ENCODE data around the gene GRM7. TPM values are rescaled to one million over a fixed set of nuclear protein-coding genes. Genes with fewer than 3 reads are reported as not detected.

Gene GRM7
- total and polyA plus RNA-seq, 4 donors = 0.08 to 0.33 TPM; not detected in 2

DNA sequence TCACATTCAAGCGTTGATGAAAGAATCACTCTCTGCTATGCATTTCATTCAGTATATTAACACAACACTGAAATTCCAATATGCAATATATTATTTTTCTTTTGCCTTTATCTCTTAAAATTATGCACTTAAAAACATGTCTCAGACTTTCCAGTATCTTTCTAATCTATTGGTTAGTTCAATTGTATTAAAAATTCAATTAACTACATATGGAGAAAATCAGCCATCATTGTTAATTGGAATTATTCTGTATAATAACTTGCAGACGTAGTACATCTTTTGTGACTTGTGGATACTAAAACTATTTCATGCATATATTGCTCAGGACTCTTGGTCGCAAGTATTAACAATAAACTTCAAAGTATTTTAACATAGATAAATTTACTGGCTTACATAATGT lies 715.6 kb downstream of the GRM7 start (continued):
- TF ChIP-seq RAD21 (IDR thresholded peaks at IDR 0.05) = no peak
- no peak for TF ChIP-seq RXRA (IDR thresholded peaks at IDR 0.05)
- no peak for TF ChIP-seq EGR1 (IDR thresholded peaks at IDR 0.05; ENCODE audit: low read depth in 2 of 2)
- TF ChIP-seq TAF1 (conservative IDR thresholded peaks at IDR 0.05) = no peak
- no peak for TF ChIP-seq FOXA1 (IDR thresholded peaks at IDR 0.05)

- no peaks in the 10 kb centered on the region for H3K36me3 ChIP-seq (ENCODE audit: control insufficient read depth in 4 of 4, insufficient read depth in 3 of 4, low read depth in 1 of 4, low read length in 3 of 4)
- H3K27ac ChIP-seq (ENCODE audit: low read depth in 1 of 2, low read length in 2 of 2) = no peak overlapping the region
- H3K4me3 ChIP-seq (ENCODE audit: low read depth in 1 of 3, low read length in 3 of 3) = no peak overlapping the region
- no peak for DNase-seq (ENCODE audit: low spot score)
- WGBS = 68% methylated on average over 1 of the region's 1 CpG
- no peaks in the 10 kb centered on the region for H3K9me3 ChIP-seq (ENCODE audit: control insufficient read depth in 4 of 4, low read length in 3 of 4)
- H3K4me1 ChIP-seq (ENCODE audit: control insufficient read depth in 4 of 4, insufficient read depth in 4 of 4, low read length in 3 of 4) = no peaks in the 10 kb centered on the region
- H3K27me3 ChIP-seq (ENCODE audit: control insufficient read depth in 4 of 4, insufficient read depth in 4 of 4, low read length in 3 of 4) = no peaks in the 10 kb centered on the region
- TF ChIP-seq, protein P1, sequence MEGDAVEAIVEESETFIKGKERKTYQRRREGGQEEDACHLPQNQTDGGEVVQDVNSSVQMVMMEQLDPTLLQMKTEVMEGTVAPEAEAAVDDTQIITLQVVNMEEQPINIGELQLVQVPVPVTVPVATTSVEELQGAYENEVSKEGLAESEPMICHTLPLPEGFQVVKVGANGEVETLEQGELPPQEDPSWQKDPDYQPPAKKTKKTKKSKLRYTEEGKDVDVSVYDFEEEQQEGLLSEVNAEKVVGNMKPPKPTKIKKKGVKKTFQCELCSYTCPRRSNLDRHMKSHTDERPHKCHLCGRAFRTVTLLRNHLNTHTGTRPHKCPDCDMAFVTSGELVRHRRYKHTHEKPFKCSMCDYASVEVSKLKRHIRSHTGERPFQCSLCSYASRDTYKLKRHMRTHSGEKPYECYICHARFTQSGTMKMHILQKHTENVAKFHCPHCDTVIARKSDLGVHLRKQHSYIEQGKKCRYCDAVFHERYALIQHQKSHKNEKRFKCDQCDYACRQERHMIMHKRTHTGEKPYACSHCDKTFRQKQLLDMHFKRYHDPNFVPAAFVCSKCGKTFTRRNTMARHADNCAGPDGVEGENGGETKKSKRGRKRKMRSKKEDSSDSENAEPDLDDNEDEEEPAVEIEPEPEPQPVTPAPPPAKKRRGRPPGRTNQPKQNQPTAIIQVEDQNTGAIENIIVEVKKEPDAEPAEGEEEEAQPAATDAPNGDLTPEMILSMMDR (IDR thresholded peaks at IDR 0.05; ENCODE audit: low read depth, low read length, missing input control) = no peak
- TF ChIP-seq SP1 (IDR thresholded peaks at IDR 0.05) (no peak), JUND (IDR thresholded peaks at IDR 0.05) (no peak), EGR1 (IDR thresholded peaks at IDR 0.05; ENCODE audit: low read depth in 2 of 2) (no peak), YY1 (IDR thresholded peaks at IDR 0.05) (no peak), TAF1 (conservative IDR thresholded peaks at IDR 0.05) (no peak)
- no peak overlapping the region for H3K9ac ChIP-seq (ENCODE audit: low read depth in 1 of 2, low read length in 2 of 2)
Measured at GRCh38 chr3:7577513-7577912, 716.6 kb downstream of the GRM7 start.

DNA sequence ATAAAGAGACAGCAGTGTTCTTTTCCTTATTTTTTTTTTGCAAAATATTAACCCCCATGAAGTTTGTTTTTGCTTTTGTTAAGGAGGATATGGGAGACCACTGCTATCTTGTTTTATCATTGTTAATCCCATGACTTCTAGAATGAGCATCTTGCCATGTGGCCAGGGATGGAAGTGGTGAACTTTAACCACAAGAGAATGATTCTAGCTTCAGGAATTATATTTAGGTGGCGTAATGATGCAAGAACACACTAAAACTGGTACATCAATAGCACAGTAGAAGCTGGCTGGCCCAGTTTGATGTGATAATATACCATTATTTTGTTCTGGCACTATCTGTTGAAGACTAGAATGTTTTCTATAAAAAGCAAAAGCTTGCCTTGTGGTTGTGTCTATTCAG lies 720.9 kb downstream of the GRM7 start:
- H3K9ac ChIP-seq (ENCODE audit: low read depth in 1 of 2, low read length in 2 of 2) = no peak overlapping the region
- H3K4me1 ChIP-seq (ENCODE audit: control insufficient read depth in 4 of 4, insufficient read depth in 4 of 4, low read length in 3 of 4) = no peaks in the 10 kb centered on the region
- no peaks in the 10 kb centered on the region for H3K36me3 ChIP-seq (ENCODE audit: control insufficient read depth in 4 of 4, insufficient read depth in 3 of 4, low read depth in 1 of 4, low read length in 3 of 4)
- 48% methylated on average over 1 of the region's 1 CpG for WGBS
- H3K9me3 ChIP-seq (ENCODE audit: control insufficient read depth in 4 of 4, low read length in 3 of 4) = no peaks in the 10 kb centered on the region
- H3K27me3 ChIP-seq (ENCODE audit: control insufficient read depth in 4 of 4, insufficient read depth in 4 of 4, low read length in 3 of 4) = no peaks in the 10 kb centered on the region
- no peak overlapping the region for H3K27ac ChIP-seq (ENCODE audit: low read depth in 1 of 2, low read length in 2 of 2)
- DNase-seq (ENCODE audit: low spot score) = no peak
- TF ChIP-seq NR2F2 (IDR thresholded peaks at IDR 0.05) (no peak), EGR1 (IDR thresholded peaks at IDR 0.05; ENCODE audit: low read depth in 2 of 2) (no peak), MAX (IDR thresholded peaks at IDR 0.05) (no peak), GABPA (IDR thresholded peaks at IDR 0.05 in 1 of 2, conservative IDR thresholded peaks at IDR 0.05 in 1 of 2) (no peak), JUND (IDR thresholded peaks at IDR 0.05) (no peak), ZBTB33 (IDR thresholded peaks at IDR 0.05) (no peak), YY1 (IDR thresholded peaks at IDR 0.05) (no peak)
- TF ChIP-seq, protein P1 (IDR thresholded peaks at IDR 0.05; ENCODE audit: low read depth, low read length, missing input control) = no peak
- TF ChIP-seq, protein P2, sequence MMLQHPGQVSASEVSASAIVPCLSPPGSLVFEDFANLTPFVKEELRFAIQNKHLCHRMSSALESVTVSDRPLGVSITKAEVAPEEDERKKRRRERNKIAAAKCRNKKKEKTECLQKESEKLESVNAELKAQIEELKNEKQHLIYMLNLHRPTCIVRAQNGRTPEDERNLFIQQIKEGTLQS (IDR thresholded peaks at IDR 0.05) = no peak
- H3K4me3 ChIP-seq (ENCODE audit: low read depth in 1 of 3, low read length in 3 of 3) = no peak overlapping the region

Data from liver (tissue), 9 donors.